Thymus (tissue), 11 donors: Measurements from ENCODE around the gene PEX16. TPM values are rescaled to one million over a fixed set of nuclear protein-coding genes. Genes with fewer than 3 reads are reported as not detected.

Experiments
- DNase-seq, 9 donors: peaks; one replicate each; pipeline ENCODE4 v3.0.0-alpha.2; 2013; ENCODE audit warnings: low spot score in 9 of 9, low read depth in 6 of 9, missing footprints in 1 of 9
- H3K27ac ChIP-seq, 2 donors: one replicate each; pipeline ENCODE4 v1.5.1; 2013; ENCODE audit warnings: control low read depth in 1 of 2, low read depth in 1 of 2, low read length in 1 of 2, mild to moderate bottlenecking in 1 of 2, moderate library complexity in 1 of 2
- H3K27me3 ChIP-seq, 2 donors: one replicate each; pipeline ENCODE4 v1.5.1; 2013; ENCODE audit warnings: low read length in 1 of 2; ENCODE audit not compliant: control insufficient read depth in 2 of 2, insufficient read depth in 1 of 2
- H3K36me3 ChIP-seq, 2 donors: one replicate each; pipeline ENCODE4 v1.5.1; 2013; ENCODE audit warnings: low read length in 1 of 2, mild to moderate bottlenecking in 1 of 2, moderate library complexity in 1 of 2; ENCODE audit not compliant: control insufficient read depth in 2 of 2, insufficient read depth in 2 of 2
- H3K4me1 ChIP-seq, 2 donors: one replicate each; pipeline ENCODE4 v1.5.1; 2013; ENCODE audit warnings: low read length in 2 of 2; ENCODE audit not compliant: control insufficient read depth in 2 of 2, insufficient read depth in 2 of 2
- H3K4me3 ChIP-seq, 2 donors: one replicate each; pipeline ENCODE4 v1.5.1; 2013; ENCODE audit warnings: low read length in 2 of 2, control low read depth in 1 of 2, mild to moderate bottlenecking in 1 of 2
- H3K9me3 ChIP-seq, 2 donors: one replicate each; pipeline ENCODE4 v1.5.1; 2013; ENCODE audit warnings: low read length in 1 of 2, mild to moderate bottlenecking in 1 of 2; ENCODE audit not compliant: control insufficient read depth in 2 of 2, insufficient read depth in 1 of 2
- WGBS: extraction: QIAGEN DNeasy Blood & Tissue Kit; methylation state at CpG from one replicate; pipeline ENCODE4 v1.1.7; 2013; 5-methylcytosine and 5-hydroxymethylcytosine counted together
- polyA plus RNA-seq: library from polyadenylated mRNA; stranded (reverse); fragments of 200-250 nt; gene quantifications from one replicate; pipeline ENCODE4 v1.2.3, GENCODE V29; 2013
- total RNA-seq: library from RNA; stranded (reverse); fragments of 120-200 nt; gene quantifications from one replicate; pipeline ENCODE4 v1.2.4, GENCODE V29; 2013
- donor health status: healthy.

The PEX16 gene
- total and polyA plus RNA-seq, 2 donors, result 29.6 to 46.0 TPM

GRCh38 chr11:45921561-45922424 lies 4.1 kb upstream of the PEX16 start:
- Histone ChIP-seq H3K27ac (no peak overlapping the region), H3K27me3 (peaks cover 40 to 76% of the 10 kb centered on the region in 2 donors), H3K4me3 (peak overlapping the region in 1 of 2 donors; percentile 45), H3K4me1 (peaks cover 17 to 25% of the 10 kb centered on the region in 2 donors), H3K36me3 (no peaks in the 10 kb centered on the region), H3K9me3 (peaks cover 0 to 7% of the 10 kb centered on the region in 2 donors)
- WGBS, result 57% methylated on average over 54 of the region's 54 CpGs
- no peak for DNase-seq

DNA sequence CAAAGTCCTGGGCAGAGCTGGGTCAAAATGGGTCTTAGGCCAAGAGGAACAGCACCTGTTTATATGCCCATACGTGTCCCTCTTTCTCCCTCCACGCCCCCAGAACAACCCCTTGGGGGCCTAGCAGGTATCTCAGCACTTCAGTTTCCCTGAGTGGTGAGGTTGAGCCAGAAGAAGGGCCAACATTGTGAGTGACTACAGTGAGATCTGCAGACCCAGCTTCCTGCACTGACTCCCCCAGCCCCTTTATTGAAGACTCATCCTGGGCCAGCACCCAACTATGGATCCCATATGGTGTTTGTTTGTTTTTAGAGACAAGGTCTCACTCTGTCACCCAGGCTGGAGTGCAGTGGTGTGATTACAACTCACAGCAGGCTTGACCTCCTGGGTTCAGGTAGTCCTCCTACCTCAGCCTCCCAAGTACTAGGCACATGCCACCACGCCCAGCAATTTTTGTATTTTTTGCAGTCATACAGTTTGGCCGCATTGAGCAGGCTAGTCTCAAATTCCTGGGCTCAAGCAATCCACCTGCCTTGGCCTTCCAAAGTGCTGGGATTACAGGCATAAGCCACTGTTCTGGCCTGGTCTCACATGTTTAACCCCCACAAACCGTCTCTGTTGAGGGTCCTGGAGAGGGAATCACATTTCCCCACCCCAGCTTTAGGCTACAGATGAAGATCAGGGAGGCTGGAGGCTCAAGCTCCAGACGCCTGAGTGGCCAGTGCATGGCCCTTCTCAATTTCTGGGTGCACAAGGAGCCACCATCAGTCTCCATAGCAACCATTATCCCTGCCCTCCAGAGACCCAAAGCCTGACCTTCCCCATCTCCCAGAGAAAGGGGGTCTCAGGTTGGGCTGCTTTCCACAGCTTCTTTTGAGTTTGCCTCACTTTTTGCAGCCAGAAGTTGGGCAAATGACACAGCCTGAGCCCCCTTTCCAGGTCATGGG lies 3.1 kb upstream of the PEX16 start:
- Histone ChIP-seq H3K27me3 (peaks cover 40 to 69% of the 10 kb centered on the region in 2 donors), H3K4me3 (no peak overlapping the region), H3K27ac (no peak overlapping the region), H3K9me3 (peaks cover 0 to 7% of the 10 kb centered on the region in 2 donors), H3K36me3 (peaks cover 0 to 3% of the 10 kb centered on the region in 2 donors), H3K4me1 (peaks cover 18 to 28% of the 10 kb centered on the region in 2 donors)
- WGBS, result 94% methylated on average over 6 of the region's 6 CpGs
- DNase-seq, result no peak

DNA sequence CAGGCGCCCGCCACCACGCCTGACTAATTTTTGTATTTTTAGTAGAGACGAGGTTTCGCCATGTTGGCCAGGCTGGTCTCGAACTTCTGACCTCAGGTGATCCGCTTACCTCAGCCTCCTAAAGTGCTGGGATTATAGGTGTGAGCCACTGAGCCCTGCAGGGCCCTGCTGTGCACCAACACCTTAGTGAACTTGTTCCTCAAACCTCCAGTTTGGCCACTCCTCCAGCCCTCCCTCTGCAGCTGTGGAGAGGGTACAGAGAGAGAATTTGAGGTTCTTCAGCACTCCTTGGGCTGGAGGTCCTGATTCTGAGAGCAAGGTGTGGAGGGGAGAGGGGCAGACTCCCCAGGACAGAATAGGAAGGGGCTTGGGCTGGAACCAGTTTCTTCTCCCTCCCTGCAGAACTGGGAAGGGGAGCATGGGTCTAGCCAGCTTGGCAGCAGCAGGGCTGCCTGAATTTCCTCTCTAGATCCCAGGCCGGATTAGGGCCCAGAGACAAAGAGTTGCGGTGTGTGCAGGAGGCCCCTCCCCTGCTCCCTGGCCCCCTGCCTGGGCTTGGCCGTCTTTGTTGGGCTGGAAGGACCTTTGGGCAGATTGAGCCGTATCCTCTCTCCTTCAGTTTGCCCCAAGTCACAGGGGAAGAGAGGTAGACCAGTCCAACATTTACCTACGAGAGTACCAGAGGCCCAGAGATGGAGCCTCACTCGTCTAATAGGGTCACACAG lies 2.3 kb upstream of the PEX16 start:
- Histone ChIP-seq H3K4me1 (peaks cover 18 to 28% of the 10 kb centered on the region in 2 donors), H3K36me3 (peaks cover 6 to 11% of the 10 kb centered on the region in 2 donors), H3K9me3 (peaks cover 0 to 7% of the 10 kb centered on the region in 2 donors), H3K27ac (no peak overlapping the region), H3K27me3 (peaks cover 40 to 62% of the 10 kb centered on the region in 2 donors), H3K4me3 (no peak overlapping the region)
- no peak for DNase-seq
- 85% methylated on average over 13 of the region's 13 CpGs for WGBS

DNA sequence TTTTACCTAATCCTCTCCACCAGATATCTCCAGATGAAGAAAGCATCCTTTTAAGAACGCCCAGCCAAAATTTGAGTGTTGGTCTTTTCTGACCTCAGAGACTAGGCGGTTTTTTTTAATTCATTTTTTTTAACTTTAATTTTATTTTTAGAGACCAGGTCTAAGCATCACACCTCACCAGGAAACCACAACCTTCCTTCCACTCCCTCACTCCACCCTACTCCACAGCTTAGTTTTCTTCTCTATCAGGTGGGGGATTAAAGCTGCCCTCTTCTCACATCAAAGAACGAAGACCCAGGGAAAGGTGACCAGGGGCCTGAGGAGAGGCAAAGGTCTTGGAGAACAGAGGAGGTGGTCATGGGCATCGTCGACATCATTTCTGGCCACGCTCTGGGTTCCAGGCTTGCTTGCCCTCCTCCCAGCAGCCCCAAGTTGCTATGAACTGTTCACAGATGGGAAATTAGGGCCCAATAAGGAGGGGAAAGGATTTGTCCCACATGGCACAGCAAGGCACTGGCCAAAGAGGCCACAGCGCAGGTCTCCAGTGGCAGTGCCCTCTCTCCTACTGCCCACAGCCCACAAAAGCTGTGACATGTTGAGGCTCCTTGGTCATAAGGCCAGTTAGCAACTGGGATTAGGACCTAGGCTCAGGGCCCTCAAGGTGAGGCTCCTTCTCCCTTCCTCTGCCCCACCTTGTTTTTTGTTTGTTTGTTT lies 1.4 kb upstream of the PEX16 start:
- 41% methylated on average over 7 of the region's 7 CpGs for WGBS
- no peak for DNase-seq
- H3K27ac ChIP-seq, result no peak overlapping the region
- peaks cover 14 to 20% of the 10 kb centered on the region in 2 donors for H3K36me3 ChIP-seq
- H3K4me3 ChIP-seq, result peak overlapping the region; percentile 83 to 88
- H3K27me3 ChIP-seq, result peaks cover 33 to 53% of the 10 kb centered on the region in 2 donors
- H3K4me1 ChIP-seq, result peaks cover 18 to 28% of the 10 kb centered on the region in 2 donors
- H3K9me3 ChIP-seq, result peaks cover 0 to 7% of the 10 kb centered on the region in 2 donors

DNA sequence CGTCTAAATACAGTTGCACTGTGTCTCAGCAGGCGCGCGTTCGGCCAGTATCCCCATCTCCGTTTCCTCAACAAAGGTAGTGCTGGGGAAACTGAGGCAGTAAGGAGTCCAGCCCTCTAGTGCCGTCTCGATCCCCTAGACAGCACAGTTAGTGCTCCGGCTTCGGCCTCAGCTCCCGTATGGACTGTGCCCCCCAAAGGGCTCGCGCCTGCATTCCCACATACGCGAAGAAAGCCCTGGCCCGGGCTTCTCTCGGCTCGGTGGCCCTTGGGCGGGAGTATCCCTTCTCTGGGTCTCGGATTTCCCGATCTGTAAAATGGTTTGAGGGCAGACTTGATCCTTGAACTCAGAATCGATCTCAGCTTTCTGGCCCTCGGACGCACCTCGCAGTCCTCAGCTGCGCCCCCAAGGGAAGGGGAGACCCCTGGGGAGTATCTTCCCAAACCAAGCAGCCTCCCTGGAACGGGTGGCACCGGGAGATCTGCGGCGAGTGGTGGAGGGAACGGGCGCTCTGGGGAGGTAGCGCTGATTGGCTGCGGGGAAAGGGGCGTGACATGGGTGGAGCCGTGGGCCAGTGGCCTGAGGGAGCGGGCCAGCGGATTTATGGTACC lies 759 bp upstream of the PEX16 start:
- peaks cover 18 to 28% of the 10 kb centered on the region in 2 donors for H3K4me1 ChIP-seq
- peak overlapping the region; percentile 83 to 88 for H3K4me3 ChIP-seq
- peaks cover 0 to 7% of the 10 kb centered on the region in 2 donors for H3K9me3 ChIP-seq
- WGBS, result under 1% methylated on average over 38 of the region's 38 CpGs
- peaks cover 21 to 26% of the 10 kb centered on the region in 2 donors for H3K36me3 ChIP-seq
- DNase-seq, result peak in 3 of 9 donors; percentile 21 to 48 (median 32)
- peaks cover 29 to 47% of the 10 kb centered on the region in 2 donors for H3K27me3 ChIP-seq
- peak overlapping the region; percentile 94 to 98 for H3K27ac ChIP-seq

DNA sequence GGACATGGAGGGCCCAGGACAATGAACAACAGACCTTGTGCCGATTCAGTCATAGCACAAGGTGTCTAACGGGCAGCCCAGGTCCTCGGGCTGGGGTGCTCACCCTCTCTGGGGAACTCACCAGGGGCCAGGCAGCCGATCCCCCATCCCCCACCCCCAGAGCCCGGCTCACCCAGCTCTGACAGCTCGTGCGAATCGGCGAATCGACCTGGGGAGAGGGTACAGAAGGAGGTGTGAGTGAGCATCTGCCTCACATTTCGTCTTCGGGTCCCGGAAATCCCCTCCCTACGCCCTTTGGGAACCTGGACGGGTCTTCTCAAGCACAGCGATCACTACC lies 423 bp downstream of the PEX16 start:
- H3K9me3 ChIP-seq, result peaks cover 0 to 7% of the 10 kb centered on the region in 2 donors
- peak overlapping the region; percentile 83 to 88 for H3K4me3 ChIP-seq
- peaks cover 28 to 35% of the 10 kb centered on the region in 2 donors for H3K36me3 ChIP-seq
- peaks cover 9 to 25% of the 10 kb centered on the region in 2 donors for H3K4me1 ChIP-seq
- 7% methylated on average over 16 of the region's 16 CpGs for WGBS
- DNase-seq, result peak in 1 of 9 donors; percentile 24
- peaks cover 18 to 36% of the 10 kb centered on the region in 2 donors for H3K27me3 ChIP-seq
- peak overlapping the region; percentile 94 to 98 for H3K27ac ChIP-seq

DNA sequence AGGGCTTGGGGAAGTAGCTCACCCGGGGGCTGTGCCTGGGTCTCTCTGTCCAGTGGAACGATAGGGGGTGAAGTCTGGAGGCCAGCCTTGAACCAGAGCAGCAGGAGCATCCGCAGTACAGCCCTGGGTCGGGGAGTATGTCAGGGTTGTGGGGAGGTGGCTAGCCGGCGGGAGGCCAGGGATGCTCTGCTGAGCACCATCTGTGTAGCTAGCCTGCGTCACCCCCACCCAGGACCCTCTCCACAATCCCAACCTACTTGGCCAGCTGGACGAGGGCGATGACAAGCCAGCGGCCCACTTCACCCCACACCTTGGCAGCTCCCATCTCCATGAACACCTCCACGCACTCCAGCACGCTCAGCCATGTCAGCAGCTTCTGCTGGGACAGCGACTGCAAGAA lies 2.2 kb downstream of the PEX16 start:
- H3K4me1 ChIP-seq, result peaks cover 9 to 22% of the 10 kb centered on the region in 2 donors
- no peak overlapping the region for H3K4me3 ChIP-seq
- H3K27me3 ChIP-seq, result peaks cover 2 to 18% of the 10 kb centered on the region in 2 donors
- no peaks in the 10 kb centered on the region for H3K9me3 ChIP-seq
- WGBS, result 91% methylated on average over 13 of the region's 13 CpGs
- no peak overlapping the region for H3K27ac ChIP-seq
- no peak for DNase-seq
- H3K36me3 ChIP-seq, result peaks cover 41 to 52% of the 10 kb centered on the region in 2 donors
